Astrocyte of the cerebellum (primary cell): Measurements from ENCODE around the gene DLG2.

ENCODE experiments used
- DNase-seq: peaks from one replicate; pipeline ENCODE4 v3.0.0-alpha.2; 2011; ENCODE audit warnings: low read depth
- H3K4me3 ChIP-seq: 2 replicates; pipeline ENCODE4 v1.5.1; 2011; ENCODE audit warnings: mild to moderate bottlenecking, low read depth, low read length, moderate library complexity
- in situ Hi-C: cut with HindIII; loops from 2 replicates; pipeline ENCODE4 v1.10.0; 2017; ENCODE audit warnings: low sequenced_read_pairs
- TF ChIP-seq, protein P1 (sequence below): IDR thresholded peaks from 2 replicates; pipeline ENCODE4 v1.5.1; 2012; ENCODE audit warnings: low read length, low read depth, moderate library complexity, mild to moderate bottlenecking; ENCODE audit errors: missing control alignments

DLG2 gene

DNA sequence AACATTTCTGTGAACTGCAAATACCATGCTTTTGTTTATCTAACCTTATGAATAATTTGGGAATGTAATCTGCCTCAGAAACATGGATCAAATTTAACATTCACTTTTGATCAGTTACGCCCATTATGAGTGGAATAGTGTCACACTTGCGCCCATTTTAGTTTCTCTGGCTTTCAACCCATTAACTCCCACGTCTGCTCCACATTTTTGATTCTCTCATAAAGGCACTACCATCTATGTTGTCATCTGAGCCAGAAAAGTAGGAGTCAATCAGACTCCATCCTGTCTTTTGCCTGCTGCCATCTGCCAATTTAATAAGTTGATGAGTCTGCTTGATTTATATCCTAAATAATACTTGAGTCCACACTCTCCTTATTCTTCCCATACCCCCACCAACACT lies 1090.7 kb downstream of the DLG2 start:
- in situ Hi-C loops, result loop anchor here (25.0 kb wide), 1 partner anchor 699 kb away; no protein-coding TSS in a partner anchor
- TF ChIP-seq, protein P1, sequence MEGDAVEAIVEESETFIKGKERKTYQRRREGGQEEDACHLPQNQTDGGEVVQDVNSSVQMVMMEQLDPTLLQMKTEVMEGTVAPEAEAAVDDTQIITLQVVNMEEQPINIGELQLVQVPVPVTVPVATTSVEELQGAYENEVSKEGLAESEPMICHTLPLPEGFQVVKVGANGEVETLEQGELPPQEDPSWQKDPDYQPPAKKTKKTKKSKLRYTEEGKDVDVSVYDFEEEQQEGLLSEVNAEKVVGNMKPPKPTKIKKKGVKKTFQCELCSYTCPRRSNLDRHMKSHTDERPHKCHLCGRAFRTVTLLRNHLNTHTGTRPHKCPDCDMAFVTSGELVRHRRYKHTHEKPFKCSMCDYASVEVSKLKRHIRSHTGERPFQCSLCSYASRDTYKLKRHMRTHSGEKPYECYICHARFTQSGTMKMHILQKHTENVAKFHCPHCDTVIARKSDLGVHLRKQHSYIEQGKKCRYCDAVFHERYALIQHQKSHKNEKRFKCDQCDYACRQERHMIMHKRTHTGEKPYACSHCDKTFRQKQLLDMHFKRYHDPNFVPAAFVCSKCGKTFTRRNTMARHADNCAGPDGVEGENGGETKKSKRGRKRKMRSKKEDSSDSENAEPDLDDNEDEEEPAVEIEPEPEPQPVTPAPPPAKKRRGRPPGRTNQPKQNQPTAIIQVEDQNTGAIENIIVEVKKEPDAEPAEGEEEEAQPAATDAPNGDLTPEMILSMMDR, result no peak
- no peak overlapping the region for H3K4me3 ChIP-seq
- DNase-seq, result no peak

DNA sequence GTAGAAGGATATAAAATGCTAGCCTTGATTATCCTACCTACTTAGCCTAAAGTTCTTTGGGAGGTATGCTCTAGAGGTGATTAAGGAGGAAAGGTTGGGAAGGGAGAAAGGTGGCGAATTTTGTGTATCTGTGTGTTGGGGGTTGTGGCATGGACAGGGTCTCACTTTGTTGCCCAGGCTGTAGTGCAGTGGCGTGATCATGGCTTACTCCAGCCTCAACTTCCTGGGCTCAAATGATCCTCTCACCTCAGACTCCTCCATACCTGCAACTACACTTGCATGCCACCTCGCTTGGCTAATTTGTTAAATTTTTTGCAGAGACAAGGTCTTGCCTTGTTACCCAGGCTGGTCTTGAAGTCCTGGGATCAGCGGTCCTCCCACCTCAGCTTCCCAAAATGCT lies 1094.8 kb downstream of the DLG2 start:
- no peak overlapping the region for H3K4me3 ChIP-seq
- TF ChIP-seq, protein P1, result no peak
- in situ Hi-C loops, result loop anchor here (25.0 kb wide), 1 partner anchor 695 kb away; no protein-coding TSS in a partner anchor
- DNase-seq, result no peak

DNA sequence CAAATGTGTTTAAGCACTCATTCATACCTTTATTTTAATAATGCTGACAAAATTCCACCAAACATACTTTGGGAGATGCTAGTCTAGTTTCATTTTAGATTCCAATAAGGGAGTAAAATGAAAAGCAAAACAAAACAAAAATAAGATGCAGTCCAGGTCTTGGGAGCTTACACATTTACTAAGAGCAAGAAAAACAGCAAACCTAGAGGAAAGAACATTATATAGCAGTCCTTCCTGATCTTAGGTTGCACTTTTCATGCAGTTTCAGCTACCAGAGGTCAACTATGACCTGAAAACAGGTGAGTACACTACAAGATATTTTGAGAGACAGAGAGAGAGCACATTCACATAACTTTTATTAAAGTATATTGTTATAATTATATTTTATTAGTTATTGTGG lies 1100.9 kb downstream of the DLG2 start:
- TF ChIP-seq, protein P1, result no peak
- in situ Hi-C loops, result loop anchor here (25.0 kb wide), 1 partner anchor 689 kb away; no protein-coding TSS in a partner anchor
- no peak for DNase-seq
- H3K4me3 ChIP-seq, result no peak overlapping the region

DNA sequence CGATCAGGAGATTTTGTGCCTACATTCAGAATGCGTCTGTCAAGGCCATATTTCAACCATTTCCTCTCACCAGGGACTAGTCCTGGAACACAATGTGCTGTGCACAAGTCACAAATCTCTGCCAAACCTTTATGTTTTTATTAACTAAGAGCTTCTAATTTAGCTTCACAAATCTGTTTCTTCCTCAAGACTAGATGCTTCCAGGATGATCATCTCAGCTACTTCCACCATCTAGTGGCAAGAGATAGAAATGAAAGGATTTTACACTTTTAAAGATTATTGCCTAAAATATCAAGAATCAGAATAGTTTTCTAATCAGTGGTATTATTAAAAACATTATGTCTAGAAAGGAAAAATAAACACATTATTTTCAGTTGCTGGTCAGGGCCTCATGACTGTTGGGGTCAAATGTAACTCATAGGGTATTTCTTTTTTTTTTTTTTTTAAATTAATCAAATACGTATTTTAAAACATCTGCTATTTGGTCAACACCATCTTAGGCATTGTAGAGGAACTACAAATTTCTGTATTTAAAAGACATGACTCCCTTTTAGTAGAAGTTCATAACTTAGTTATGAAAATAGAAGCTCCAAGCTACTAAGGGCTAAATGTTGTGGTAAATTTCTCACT lies 1102.6 kb downstream of the DLG2 start:
- in situ Hi-C loops, result loop anchor here (25.0 kb wide), 1 partner anchor 687 kb away; no protein-coding TSS in a partner anchor
- TF ChIP-seq, protein P1, result peak; percentile 59
- peak; percentile 4 for DNase-seq
- no peak overlapping the region for H3K4me3 ChIP-seq

DNA sequence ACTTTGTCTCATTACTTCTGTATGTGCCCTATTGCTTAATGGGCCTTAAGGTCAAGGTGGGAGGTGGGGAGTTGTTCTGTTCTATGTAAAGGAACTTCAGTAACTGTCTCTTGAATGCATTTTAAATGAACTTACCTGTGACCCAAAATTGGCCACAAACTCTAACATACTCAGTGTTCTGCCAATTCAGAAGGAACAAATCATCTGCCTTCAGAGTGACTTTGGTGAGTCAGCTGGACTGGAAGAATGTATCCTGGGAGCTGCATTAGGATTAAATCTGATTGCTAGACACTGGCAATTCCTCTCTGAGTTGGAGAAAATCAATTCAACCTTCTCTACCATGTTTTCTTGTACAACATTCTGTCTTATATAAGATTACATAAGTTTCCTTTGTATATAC lies 1104.8 kb downstream of the DLG2 start:
- in situ Hi-C loops, result no loop called here
- no peak for DNase-seq
- H3K4me3 ChIP-seq, result no peak overlapping the region
- TF ChIP-seq, protein P1, result no peak

DNA sequence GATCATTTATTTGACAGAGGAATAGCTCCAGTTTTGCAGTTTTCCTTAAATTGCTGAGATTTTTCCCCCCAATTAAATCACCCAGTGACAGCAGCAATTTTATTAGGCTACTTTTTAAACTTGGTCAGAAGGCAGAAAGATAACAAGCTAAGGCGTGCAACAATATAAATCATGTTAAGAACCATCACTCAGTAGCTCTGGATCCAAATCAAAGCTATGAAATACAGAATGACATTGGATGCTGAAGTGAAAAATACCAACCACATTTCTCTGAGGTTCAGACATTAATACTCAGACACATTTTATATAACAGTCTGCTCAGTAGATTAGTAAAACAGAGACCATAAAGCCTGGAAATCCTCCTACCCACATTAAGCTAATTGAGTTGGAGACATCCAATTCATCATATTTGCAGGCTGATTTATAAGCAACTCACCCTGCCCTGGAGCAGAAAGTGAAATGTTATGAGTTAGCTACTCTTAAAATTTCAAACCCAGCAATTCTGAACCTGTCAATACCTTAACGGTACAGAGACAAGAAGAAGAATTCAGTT lies 1108.4 kb downstream of the DLG2 start:
- DNase-seq, result no peak
- H3K4me3 ChIP-seq, result no peak overlapping the region
- TF ChIP-seq, protein P1, result no peak
- in situ Hi-C loops, result no loop called here
